ENCODE data around the gene APOO.

Gene APOO

DNA sequence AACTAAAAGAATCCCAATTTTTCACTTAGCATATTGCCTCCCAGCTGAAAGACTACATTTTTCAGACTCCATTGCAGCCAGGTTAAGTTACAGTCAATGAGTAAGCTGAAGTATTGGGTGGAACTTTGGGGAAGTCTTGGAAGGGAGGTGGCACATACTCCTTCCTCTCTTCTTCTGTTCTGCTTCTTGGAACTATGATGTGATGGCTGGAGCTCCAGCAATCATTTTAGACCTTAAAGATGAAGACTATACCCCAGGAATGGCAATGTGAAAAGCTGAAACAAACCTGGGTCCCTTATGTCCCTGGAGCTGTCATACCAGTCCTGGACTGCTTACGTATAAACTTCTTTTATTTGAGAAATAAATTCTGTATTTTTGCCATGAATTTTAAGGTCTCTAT lies 93.9 kb downstream of the APOO start:
- no peak for DNase-seq

DNA sequence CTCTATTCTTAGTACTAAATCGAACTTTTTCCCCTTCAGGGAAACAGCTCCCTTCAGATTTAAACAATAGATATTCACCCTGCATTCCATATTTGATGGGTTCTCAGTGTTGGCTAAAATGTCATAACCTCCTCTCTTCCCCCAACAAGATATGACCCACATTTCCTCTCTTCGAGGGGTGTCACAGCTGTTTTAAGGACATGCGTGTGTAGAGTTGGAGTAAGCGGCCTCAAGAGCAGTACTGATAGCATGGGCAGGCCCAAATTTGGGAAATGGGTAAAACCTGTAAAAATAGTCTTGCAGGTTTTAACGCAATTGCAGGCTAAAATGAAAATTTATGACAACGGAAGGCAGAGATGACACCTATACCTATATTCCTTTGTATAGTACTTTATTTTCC lies 96.1 kb downstream of the APOO start:
- no peak for DNase-seq

DNA sequence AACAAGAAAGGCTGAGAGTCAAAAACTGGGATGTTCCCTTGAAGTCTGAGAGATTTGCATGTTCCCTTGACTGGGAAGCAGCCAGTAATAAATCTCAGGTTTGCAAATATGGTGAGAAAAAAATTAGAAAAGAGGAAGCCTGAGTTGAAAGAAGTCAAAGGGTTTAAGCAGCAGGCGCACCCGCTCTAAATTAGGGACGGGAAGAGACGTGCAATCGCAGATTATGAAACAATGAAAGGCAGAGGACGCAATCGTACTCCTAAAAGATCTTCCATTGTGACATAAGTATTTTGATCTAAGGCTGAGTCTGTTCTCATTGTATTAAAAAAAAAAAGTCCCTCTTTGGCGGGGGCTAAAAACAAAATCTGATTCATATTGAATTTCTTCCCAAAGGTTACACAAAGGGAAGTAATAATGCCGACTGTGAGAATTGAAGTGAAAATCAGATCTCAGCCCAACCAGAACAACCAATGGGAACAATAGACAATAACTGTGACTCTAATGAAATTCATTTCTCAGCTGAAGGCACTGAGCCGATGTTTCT lies 96.6 kb downstream of the APOO start:
- no peak for DNase-seq

DNA sequence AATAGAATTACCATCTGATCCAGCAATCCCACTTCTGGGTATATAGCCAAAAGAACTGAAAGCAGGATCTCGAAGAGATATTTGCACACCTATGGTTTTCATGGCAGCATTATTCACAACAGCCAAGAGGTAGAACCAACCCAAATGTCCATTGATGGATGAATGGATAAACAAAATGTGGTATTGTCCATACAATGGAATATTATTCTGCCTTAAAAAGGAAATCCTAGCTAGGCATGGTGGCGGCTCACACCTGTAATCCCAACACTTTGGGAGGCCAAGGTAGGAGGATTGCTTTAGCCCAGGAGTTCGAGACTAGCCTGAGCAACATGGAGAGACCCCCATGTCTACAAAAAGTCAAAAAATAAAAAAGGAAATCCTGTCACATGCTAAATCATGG lies 97.5 kb downstream of the APOO start:
- no peak for DNase-seq

DNA sequence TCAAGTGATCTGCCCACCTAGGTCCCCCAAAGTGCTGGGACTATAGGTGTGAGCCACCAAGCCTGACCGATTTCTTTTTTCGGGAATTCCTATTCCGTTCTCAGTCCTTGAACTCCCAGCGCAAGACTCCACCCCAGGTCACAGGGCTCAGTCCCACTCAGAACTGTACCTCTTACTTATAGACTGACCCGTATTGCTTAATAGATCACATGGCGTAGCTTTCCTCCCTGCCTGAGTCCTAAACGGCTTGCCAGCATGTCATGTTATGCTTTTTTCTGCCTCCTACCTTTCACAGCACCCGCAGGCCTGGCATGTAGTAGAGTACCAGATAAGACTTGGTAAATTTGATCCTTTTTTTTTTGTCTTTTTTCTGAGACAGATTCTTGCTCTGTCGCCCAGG lies 102.3 kb downstream of the APOO start:
- DNase-seq = no peak

DNA sequence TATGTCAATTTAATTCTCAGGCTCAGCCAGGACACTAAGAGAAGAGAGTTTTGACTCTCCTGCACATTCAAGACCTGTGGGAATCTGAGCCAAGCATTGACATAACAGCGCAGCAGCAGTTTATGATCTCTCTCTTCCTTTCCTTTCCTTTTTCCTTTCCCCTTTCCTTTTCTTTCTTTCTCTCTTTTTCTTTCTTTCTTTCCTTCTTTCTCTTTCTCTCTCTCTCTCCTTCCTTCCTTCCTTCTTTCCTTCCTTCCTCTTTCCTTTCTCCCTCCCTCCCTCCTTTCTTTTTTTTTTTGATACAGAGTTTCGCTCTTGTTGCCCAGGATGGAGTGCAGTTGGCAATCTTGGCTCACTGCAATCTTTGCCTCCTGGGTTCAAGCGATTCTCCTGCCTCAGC lies 103.2 kb downstream of the APOO start:
- DNase-seq = no peak

DNA sequence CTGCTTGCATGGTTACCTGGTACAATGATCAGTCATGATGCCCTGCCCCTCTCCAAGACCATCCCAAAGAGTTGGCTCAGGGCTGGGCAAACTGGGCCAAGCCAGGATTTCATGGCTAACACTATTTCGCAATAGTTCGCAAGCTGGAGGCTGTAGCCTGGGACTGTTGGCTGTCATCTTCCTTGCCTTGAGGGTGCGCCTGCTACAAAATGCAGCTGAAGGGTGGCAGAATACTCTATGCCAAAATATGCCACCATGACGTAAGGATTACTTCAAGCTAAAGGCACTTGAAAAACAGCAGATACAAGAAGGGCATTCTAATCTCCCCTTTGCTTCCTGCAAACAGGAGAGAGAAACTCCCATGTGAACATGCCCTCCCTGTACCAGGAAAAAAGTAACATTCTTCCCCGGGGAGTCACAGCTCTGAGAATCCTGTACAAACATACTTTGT lies 103.8 kb downstream of the APOO start:
- DNase-seq = no peak

DNA sequence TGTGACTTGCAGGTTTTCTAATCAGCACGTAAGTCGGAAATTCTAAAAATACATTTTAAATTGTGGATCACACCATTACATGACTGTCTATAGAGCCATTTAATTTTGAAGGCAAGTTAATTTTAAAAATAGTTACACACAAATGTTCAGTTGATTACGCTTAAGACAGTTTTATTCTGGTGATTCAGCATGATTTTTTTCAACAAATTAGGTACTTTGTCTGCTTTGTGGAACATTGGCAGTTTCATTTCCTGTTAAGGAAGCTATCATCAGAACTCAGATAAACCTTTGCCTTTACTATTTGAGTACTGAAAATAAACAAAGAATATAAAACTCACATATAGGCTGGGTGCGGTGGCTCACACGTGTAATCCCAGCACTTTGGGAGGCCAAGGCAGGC lies 105.3 kb downstream of the APOO start:
- no peak for DNase-seq

DNA sequence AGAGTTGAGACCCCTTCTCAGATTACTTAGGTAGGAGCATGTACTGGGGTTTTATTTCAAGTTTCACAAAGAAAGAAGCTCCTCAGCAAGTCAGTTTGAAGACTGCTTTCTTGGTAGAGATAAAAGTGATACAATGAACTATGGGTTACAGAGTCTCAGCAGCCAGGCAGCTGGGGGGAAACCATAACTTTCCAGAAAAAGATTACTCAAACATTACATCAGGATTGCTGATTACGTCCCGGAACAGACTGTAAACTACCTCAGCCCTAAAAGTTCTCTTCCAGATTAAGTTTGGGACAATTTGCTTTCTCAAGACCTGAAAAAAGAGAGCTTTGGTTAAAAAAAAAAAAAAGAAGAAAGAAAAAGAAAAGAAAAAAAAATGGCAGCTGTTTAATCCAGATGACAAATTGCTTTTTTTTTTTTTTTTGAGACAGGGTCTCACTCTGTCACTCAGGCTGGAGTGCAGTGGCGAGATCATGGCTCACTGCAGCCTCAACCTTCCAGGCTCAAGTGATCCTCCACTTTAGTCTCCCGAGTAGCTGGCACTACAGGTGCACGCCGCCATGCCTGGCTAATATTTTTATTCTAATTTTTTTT lies 108.2 kb downstream of the APOO start:
- no peak for DNase-seq

DNA sequence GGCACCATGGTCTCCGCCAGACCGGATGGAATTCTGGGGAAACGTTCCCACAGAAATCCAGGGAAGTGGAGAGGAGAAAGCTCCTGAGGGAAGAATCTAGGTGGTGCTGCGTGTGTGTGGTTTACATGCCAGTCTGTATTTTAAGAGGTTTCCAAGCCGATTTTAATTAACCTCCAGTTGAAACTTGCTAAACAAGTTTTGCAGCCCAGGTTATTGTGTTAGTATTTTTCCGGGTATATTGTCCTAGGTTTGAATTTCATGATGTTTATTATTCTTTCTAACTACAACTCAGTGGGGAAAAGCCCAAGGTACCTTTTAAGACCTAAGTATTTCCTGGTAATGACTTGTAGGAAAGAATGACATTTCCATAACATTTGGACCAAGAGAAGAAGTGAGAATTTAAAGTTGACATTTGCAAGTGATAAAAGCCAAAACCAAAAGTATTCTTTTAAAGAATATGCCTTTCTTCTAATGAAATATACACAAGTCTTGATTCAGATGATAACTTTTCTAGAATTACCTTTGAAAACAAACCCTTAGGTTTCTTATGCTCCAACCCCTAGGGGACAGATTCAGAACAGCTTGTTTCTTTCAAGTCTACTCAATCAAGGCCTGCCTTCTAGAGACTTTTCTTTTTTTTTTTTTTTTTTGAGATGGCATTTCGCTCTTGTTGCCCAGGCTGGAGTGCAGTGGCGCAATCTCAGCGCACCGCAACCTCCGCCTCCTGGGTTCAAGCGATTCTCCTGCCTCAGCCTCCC lies 110.2 kb downstream of the APOO start:
- DNase-seq = no peak

DNA sequence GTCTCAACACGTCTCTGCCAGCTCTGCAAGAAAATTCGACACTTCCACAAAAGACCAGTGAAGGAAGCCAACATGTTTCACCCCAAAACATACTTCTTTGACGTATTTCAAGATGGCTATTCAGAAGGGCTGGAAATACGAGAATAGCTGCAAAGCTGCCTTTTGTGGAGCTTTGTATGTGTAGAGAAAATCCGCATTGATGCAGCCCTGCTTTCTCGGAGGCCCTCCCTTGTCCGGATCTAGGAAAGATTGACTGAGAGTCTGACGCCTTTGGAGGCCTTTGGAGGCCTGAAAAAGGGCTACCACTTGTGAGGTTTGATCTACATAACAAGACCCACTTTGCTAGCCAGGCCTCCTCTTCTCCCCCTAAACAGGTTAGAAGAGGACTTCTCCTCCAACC lies 112.5 kb downstream of the APOO start:
- DNase-seq = no peak

DNA sequence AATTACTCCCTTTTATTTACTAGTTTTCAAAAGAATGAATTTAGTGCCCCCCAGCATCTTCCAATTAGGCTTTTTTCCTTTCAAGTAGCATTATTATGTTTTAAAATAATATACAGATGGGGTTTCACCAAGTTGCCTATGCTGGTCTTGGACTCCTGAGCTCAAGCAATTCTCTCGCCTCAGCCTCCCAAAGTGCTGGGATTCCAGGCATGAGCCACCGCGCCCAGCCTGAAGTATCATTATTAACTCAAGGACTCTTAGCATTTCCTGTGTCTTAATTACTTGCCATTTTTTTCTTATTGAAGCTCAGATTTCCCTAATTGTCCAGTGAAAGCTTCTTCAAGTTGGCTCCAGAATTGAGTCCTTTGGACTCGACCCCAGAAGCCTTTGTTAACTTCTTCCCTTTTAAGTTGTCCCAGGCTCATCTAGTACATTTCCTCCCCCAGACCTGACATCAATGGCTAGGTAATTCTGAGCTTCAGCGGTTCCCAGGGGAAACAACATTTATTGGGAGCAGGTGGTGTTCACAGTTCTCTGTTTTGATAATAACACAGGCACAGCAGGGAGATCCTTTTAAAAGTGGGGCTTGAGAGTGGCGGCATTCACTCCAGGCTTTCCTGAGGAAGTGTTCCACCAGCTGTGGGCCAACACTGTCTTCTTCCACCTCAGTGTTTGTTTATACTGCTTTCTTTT lies 114.7 kb downstream of the APOO start:
- no peak for DNase-seq

DNA sequence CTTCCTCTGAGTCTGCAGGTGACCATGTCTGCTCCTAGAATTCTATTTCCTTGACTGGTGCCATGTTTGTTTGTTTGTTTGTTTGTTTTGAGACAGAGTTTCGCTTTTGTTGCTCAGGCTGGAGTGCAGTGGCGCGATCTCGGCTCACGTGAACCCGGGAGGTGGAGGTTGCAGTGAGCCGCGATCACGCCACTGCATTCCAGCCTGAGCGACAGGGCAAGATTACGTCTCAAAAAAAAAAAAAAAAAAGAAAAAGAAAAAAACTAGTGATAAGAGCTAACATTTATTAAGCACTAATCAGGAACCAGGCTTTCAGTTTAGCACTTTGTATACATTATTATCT lies 117.6 kb downstream of the APOO start:
- DNase-seq = no peak

DNA sequence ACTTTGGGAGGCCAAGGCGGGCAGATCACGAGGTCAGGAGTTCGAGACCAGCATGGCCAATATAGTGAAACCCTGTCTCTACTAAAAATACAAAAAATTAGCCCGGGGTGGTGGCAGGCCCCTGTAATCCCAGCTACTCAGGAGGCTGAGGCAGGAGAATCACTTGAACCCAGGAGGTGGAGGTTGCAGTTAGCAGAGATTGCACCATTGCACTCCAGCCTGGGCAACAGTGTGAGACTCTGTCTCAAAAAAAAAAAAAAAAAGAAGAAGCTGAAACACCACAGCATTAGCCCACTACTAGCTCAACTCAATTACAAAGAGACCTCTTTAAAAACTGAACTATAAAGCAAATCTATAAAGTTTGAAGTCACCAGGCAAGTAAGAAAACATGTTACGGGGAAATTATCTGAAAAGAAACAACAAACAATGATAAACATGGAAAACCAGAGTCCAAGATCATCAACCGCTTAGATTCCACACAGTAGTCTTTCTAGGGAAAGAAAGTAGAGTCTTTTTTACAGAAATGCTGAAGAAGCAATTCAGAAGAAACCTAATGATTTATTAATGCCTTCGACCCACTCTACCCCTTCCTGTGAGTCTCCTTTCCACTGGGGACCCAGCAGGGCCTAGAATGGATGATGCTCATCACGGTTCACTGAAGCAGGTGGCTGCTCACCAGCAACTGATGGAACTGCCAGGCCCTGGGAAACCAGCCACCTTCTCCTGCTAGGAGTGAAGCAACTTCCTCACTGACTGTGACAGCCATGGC lies 118.2 kb downstream of the APOO start:
- no peak for DNase-seq

DNA sequence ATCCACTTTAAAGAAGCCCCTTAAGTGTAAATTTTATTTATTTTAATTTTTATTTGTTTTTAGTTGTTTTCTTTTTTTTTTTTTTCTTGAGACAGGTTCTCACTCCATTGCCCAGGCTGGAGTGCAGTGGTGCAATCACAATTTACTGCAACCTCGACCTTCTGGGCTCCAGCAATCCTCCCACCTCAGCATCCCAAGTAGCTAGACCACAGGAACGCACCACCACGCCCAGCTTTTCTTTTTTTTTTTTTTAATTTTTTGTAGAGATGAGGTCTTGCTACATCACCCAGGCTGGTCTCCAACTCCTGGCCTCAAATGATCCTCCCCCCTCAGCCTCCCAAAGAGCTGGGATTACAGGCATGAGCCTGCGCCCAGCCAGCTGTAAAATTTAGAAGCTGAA lies 118.8 kb downstream of the APOO start:
- DNase-seq = no peak

DNA sequence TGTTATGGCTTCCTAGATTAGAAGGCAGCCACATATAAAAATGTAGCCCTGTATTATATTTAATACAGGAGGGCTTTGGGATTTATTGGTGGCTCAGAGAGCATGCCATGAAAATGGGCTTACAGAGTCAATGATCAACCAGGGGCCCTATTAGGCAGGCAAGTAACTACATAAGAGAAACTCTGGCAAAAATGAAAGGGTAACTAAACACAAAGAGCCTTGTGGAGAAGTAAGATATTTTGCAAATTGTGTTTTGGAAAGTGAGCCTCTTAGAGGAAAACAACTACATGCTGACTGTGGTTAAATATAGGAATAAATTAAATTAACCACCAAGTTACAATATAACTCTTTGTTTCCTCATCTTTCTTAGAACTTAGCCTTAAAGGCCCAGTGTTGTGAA lies 119.2 kb downstream of the APOO start:
- no peak for DNase-seq

DNA sequence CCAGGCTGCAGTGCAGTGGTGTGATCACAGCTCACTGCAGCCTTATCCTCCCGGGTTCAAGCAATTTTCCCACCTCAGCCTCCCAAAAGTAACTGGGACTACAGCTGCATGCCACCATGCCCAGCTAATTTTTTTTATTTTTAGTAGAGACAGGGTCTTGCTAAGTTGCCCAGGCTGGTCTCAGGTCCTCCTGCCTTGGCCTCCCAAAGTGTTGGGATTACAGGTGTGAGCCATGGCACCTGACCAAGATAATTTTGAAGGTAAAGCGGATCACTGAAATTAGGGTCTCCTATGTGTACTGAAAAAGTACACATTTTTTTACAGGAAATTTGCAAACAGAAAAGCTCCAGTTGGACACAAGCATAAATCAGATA lies 120.0 kb downstream of the APOO start:
- no peak for DNase-seq

DNA sequence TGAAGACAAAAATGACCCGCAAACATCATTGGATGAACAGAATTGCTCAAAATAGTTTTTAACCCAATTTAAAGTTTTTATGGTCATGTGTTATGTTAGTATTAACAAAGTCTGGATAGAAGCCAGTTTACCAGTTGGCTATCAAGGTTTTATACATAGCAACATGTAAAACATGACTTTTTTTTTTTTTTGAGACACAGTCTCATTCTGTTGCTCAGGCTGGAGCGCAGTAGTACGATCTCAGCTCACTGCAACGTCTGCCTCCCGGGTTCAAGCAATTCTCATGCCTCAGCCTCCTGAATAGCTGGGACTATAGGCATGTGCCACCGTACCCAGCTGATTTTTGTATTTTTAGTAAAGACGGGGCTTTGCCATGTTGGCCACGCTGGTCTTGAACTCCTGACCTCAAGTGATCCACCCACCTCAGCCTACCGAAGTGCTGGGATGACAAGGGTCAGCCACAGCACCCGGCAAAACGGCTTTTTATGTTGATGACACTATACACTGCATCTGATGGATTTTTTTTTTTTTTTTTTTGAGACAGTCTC lies 121.4 kb downstream of the APOO start:
- no peak for DNase-seq

DNA sequence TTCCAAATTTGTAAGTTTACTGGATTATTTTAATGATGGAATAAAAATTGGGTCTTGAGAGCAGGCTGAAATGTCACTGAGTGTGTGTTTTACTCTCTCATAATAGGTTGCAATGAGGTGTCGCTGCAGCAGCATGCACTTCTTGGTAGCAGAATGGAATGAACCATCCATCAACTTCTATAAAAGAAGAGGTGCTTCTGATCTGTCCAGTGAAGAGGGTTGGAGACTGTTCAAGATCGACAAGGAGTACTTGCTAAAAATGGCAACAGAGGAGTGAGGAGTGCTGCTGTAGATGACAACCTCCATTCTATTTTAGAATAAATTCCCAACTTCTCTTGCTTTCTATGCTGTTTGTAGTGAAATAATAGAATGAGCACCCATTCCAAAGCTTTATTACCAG lies 122.2 kb downstream of the APOO start:
- DNase-seq = no peak

DNA sequence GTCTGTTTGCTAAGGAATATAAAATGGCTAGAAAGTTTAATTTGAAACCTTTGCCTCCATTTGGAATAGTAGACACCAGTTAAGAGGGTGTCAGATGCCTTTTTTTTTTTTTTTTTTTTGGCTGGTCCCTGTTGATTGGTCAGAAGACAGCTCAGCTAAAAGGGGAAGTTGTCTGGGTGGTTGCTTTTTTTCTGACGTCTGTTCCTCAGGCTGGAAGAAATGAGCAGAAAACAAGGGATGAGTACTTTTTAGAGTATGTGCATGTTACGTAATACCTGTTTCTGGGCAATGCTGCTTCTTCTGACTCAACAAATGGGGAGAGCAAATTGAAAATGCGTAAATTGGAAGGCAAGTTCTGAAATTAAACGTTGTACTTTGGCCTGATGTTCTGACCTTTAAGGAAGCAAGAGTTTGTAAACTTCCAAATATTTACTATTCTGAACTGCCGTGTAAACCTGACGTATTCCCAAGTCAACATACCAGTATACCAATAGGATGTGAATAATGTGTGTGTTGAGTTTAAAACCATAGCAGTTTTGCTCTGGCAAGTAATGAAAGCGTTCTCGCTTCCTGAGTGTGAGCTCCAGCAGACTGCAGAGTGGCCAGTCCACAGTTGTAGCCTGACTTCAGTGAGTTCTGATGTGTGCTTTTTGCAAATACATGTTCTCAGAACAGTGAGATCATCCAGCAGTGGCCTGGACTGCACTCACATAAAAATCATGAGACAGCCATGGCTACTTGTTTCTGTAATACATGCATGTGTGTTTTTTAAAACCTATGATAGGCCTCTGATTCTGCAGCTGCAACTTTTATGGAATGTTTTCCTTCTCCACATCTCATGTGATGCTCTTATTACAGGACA lies 123.0 kb downstream of the APOO start:
- DNase-seq = no peak

DNA sequence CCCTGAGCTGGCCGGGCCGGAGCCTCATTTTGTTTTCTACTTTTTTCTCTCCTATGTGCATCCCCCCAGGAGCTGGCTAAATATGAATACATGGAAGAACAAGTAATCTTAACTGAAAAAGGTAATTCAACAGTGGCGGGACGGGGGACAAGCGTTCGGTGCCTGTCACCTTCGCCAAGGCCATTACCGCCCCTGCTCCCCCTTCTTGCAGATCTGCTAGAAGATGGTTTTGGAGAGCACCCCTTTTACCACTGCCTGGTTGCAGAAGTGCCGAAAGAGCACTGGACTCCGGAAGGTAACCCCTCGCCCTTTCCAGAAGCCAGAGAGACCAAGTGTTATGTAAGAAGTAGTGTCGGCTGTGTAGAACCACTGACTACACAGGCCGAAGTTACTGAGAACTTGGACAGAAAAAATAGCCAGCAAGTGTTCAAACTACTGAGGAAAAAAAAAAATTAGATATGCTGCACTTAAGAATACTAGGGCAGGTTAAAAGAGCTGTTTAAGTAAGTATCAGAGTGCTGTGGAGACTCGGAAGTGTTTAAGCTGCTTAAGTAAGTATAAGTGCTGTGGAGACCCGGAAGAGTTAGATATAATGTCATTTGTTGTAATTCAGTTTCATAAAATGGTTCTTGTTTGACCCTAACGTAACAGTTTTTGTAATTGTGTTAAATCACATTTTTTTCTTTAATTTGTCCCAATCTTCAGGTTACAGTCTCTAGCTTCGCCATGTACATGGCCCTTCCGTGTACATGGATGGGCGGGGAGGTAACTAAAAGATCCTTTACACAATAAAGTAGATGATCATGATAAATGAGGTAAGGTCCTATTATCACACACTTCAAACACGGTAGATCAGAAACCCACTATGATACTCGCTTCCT lies 123.9 kb downstream of the APOO start:
- peak; percentile 59 for DNase-seq

Measured in activated CD8-positive, alpha-beta memory T cell treated with anti-CD3 and anti-CD28 coated beads for 24 hours (primary cell).